Naive thymus-derived CD4-positive, alpha-beta T cell (primary cell): ENCODE results near the gene MAN1A1. TPM values are rescaled to one million over a fixed set of nuclear protein-coding genes. Genes with fewer than 3 reads are reported as not detected.

Experiments
- ATAC-seq: fragments of 150-1000 bp; cut with Tn5 transposase; 2 replicates; pipeline ENCODE4 v1.10.0; 2021; ENCODE audit warnings: mild to moderate bottlenecking, moderate library complexity
- CTCF ChIA-PET: fragments of 350-600 bp; sonication (Branson Sonifier 250); formaldehyde crosslinking; loops from one replicate; lab custom pipeline; 2021; ENCODE audit warnings: antibody characterized with exemption; lab: Charles Lee
- POLR2A ChIA-PET: fragments of 350-600 bp; sonication (Branson Sonifier 250); formaldehyde crosslinking; loops from one replicate; lab custom pipeline; 2021; ENCODE audit warnings: antibody characterized with exemption, inconsistent platforms; lab: Charles Lee
- DNase-seq, 9 donors: peaks; one replicate each; pipeline versions ENCODE4 v3.0.0 to v3.0.0-alpha.2; 2020 to 2022; ENCODE audit warnings: mixed read lengths in 1 of 9
- H3K27ac ChIP-seq: one replicate; pipeline ENCODE4 v1.7.0; 2013; ENCODE audit warnings: mild to moderate bottlenecking, low read depth, low read length, moderate library complexity
- H3K27me3 ChIP-seq, 2 donors: one replicate each; pipeline ENCODE4 v1.7.0; 2013; ENCODE audit warnings: low read length in 2 of 2, mild to moderate bottlenecking in 2 of 2, moderate library complexity in 2 of 2; ENCODE audit not compliant: control insufficient read depth in 2 of 2, insufficient read depth in 2 of 2
- H3K36me3 ChIP-seq, 3 experiments: 1 replicate in 2 of 3; 2 replicates in 1 of 3; pipeline ENCODE4 v1.7.0; 2013; ENCODE audit warnings: low read length in 3 of 3, mild to moderate bottlenecking in 3 of 3, moderate library complexity in 1 of 3; ENCODE audit not compliant: insufficient read depth in 3 of 3, control insufficient read depth in 2 of 3
- H3K4me1 ChIP-seq, 2 donors: one replicate each; pipeline ENCODE4 v1.7.0; 2013; ENCODE audit warnings: low read length in 2 of 2, mild to moderate bottlenecking in 2 of 2, moderate library complexity in 1 of 2; ENCODE audit not compliant: control insufficient read depth in 2 of 2, insufficient read depth in 2 of 2
- H3K4me3 ChIP-seq: 2 replicates; pipeline ENCODE4 v1.7.0; 2013; ENCODE audit warnings: mild to moderate bottlenecking, low read length
- H3K9me3 ChIP-seq, 3 experiments: 1 replicate in 2 of 3; 2 replicates in 1 of 3; pipeline ENCODE4 v1.7.0; 2013; ENCODE audit warnings: low read length in 3 of 3; ENCODE audit not compliant: control insufficient read depth in 2 of 3
- H3K27ac Mint-ChIP-seq, 9 donors: one replicate each; pipeline ENCODE4 v1.8.0; 2020 to 2022; ENCODE audit warnings: mixed read lengths in 9 of 9, mild to moderate bottlenecking in 8 of 9, moderate library complexity in 5 of 9, inconsistent platforms in 2 of 9
- H3K27me3 Mint-ChIP-seq, 5 donors: one replicate each; pipeline ENCODE4 v1.8.0; 2021 to 2022; ENCODE audit warnings: mixed read lengths in 5 of 5, mild to moderate bottlenecking in 1 of 5
- H3K36me3 Mint-ChIP-seq, 5 donors: one replicate each; pipeline ENCODE4 v1.8.0; 2020 to 2022; ENCODE audit warnings: mixed read lengths in 5 of 5, mild to moderate bottlenecking in 3 of 5, inconsistent platforms in 1 of 5
- H3K4me1 Mint-ChIP-seq, 7 donors: one replicate each; pipeline ENCODE4 v1.8.0; 2020 to 2022; ENCODE audit warnings: mixed read lengths in 7 of 7, mild to moderate bottlenecking in 3 of 7, inconsistent platforms in 1 of 7
- H3K4me3 Mint-ChIP-seq, 10 donors: one replicate each; pipeline ENCODE4 v1.8.0; 2020 to 2022; ENCODE audit warnings: mild to moderate bottlenecking in 10 of 10, mixed read lengths in 10 of 10, moderate library complexity in 6 of 10, inconsistent platforms in 2 of 10
- H3K9me3 Mint-ChIP-seq, 11 donors: one replicate each; pipeline ENCODE4 v1.8.0; 2020 to 2022; ENCODE audit warnings: mixed read lengths in 11 of 11, mild to moderate bottlenecking in 4 of 11, inconsistent platforms in 1 of 11, moderate library complexity in 1 of 11
- intact Hi-C, 2 donors: fragments of 100-400 bp; cut with micrococcal nuclease; formaldehyde crosslinking; loops; one replicate each; pipeline ENCODE4 v1.15.1; 2023
- polyA plus RNA-seq, 2 donors: library from polyadenylated mRNA; unstranded; fragments of 300-500 nt; fragmentation: Illumina TruSeq; gene quantifications; one replicate each; pipeline ENCODE4 v1.2.3, GENCODE V29; 2021
- total RNA-seq, 6 experiments: library from RNA in 5 of 6; stranded (reverse) in 5 of 6; gene quantifications; 1 replicate in 5 of 6; 2 replicates in 1 of 6; pipeline ENCODE4 v1.2.3 and lab custom pipeline; 2021 to 2026

MAN1A1 gene
- total and polyA plus RNA-seq, 7 experiments from 2014 or later: 5.4 to 22.3 (median 8.4) TPM

- Histone ChIP-seq H3K4me1 (no peaks in the 10 kb centered on the region), H3K27ac (no peak overlapping the region), H3K9me3 (no peaks in the 10 kb centered on the region), H3K27me3 (no peaks in the 10 kb centered on the region), H3K36me3 (no peaks in the 10 kb centered on the region), H3K4me3 (no peak overlapping the region)
- intact Hi-C loops: no loop called here
- peaks cover 10 to 20% (median 16%) of the 10 kb centered on the region in 7 donors for H3K4me1 Mint-ChIP-seq
- H3K36me3 Mint-ChIP-seq: peaks cover 0 to 54% (median 31%) of the 10 kb centered on the region in 5 donors
- no peak overlapping the region for H3K27ac Mint-ChIP-seq
- DNase-seq: no peak
- CTCF ChIA-PET: no interaction called here
- no peaks in the 10 kb centered on the region for H3K27me3 Mint-ChIP-seq
- POLR2A ChIA-PET: no interaction called here
- H3K4me3 Mint-ChIP-seq: no peak overlapping the region
- no peak for ATAC-seq
- H3K9me3 Mint-ChIP-seq: peaks cover 0 to 1% (median 0%) of the 10 kb centered on the region in 11 donors
Observed at GRCh38 chr6:119182875-119183274, 166.7 kb downstream of the MAN1A1 start.

DNA sequence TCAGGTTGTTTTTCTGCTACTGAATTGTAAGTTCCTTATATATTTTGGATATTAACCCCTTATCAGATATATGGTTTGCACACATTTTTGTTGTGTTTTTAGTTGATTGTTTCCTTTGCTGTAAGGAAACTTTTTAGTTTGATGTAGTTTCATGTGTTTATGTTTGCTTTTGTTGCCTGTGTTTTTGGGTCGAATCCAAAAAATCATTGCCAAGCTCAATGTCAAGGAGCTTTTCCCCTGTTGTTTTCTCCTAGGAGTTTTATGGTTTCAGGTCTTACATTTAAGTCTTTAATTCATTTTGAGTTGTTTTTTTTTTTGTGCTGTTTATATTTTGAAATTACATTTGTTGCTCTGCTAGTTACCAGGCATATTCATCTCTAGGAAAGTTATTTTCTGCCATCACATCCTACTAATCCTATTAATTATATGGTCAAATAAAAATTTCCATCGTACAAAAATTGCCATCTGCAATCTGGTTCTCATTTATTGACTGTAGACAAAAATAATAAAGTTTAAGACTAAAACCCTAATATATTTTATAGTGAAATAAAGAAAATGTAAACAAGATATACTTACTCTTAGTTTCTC is 167.3 kb downstream of the MAN1A1 start:
- intact Hi-C loops: no loop called here
- no peaks in the 10 kb centered on the region for H3K27me3 Mint-ChIP-seq
- no peaks in the 10 kb centered on the region for H3K4me1 ChIP-seq
- no peaks in the 10 kb centered on the region for H3K36me3 ChIP-seq
- H3K27ac Mint-ChIP-seq: no peak overlapping the region
- peaks cover 10 to 20% (median 16%) of the 10 kb centered on the region in 7 donors for H3K4me1 Mint-ChIP-seq
- no peaks in the 10 kb centered on the region for H3K27me3 ChIP-seq
- no peak overlapping the region for H3K4me3 Mint-ChIP-seq
- no peak for DNase-seq
- no peak for ATAC-seq
- peaks cover 0 to 1% (median 0%) of the 10 kb centered on the region in 11 donors for H3K9me3 Mint-ChIP-seq
- H3K27ac ChIP-seq: no peak overlapping the region
- no peak overlapping the region for H3K4me3 ChIP-seq
- peaks cover 0 to 54% (median 26%) of the 10 kb centered on the region in 5 donors for H3K36me3 Mint-ChIP-seq
- H3K9me3 ChIP-seq: no peaks in the 10 kb centered on the region
- ChIA-PET POLR2A (no interaction called here), CTCF (no interaction called here)

DNA sequence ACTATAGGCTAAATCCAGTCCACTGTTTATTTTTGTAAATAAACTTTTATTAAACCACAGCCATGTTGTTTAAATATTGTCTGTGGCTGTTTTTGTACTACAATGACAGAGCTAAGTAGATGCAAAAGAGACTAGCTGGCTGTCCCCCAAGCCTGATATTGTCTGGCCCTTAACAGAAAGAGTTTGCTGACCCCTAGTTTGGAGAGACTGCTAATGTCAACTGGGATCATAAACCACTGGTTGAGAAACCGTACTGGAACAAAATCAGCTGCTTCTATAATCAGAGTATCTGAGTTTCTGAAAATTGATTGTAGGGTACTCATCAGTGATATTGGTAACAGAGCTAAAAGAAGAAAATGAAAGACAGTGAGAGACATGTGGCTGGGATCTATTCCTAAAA is 168.5 kb downstream of the MAN1A1 start:
- Mint-ChIP-seq H3K36me3 (peaks cover 0 to 43% (median 25%) of the 10 kb centered on the region in 5 donors), H3K9me3 (peaks cover 0 to 1% (median 0%) of the 10 kb centered on the region in 11 donors), H3K4me1 (peaks cover 10 to 20% (median 16%) of the 10 kb centered on the region in 7 donors), H3K27ac (peak overlapping the region in 1 of 9 donors; percentile 37), H3K27me3 (no peaks in the 10 kb centered on the region), H3K4me3 (no peak overlapping the region)
- H3K36me3 ChIP-seq: no peaks in the 10 kb centered on the region
- DNase-seq: no peak
- no peaks in the 10 kb centered on the region for H3K4me1 ChIP-seq
- POLR2A ChIA-PET: interaction anchor here (0.6 kb wide), 1 partner anchor 16 kb away, joined by 3 read pairs; no protein-coding TSS in a partner anchor
- intact Hi-C loops: no loop called here
- H3K4me3 ChIP-seq: no peak overlapping the region
- CTCF ChIA-PET: no interaction called here
- no peaks in the 10 kb centered on the region for H3K27me3 ChIP-seq
- no peak for ATAC-seq
- H3K9me3 ChIP-seq: no peaks in the 10 kb centered on the region
- H3K27ac ChIP-seq: no peak overlapping the region

- Mint-ChIP-seq H3K36me3 (peaks cover 0 to 38% (median 17%) of the 10 kb centered on the region in 5 donors), H3K4me1 (peaks cover 10 to 20% (median 16%) of the 10 kb centered on the region in 7 donors), H3K4me3 (peak overlapping the region in 2 of 10 donors; percentile 0 to 3), H3K27ac (peak overlapping the region in 4 of 9 donors; percentile 2 to 60 (median 22)), H3K9me3 (no peaks in the 10 kb centered on the region), H3K27me3 (no peaks in the 10 kb centered on the region)
- Histone ChIP-seq H3K4me3 (no peak overlapping the region), H3K27me3 (no peaks in the 10 kb centered on the region), H3K36me3 (no peaks in the 10 kb centered on the region), H3K9me3 (no peaks in the 10 kb centered on the region), H3K27ac (no peak overlapping the region), H3K4me1 (no peaks in the 10 kb centered on the region)
- intact Hi-C loops: no loop called here
- ChIA-PET CTCF (no interaction called here), POLR2A (no interaction called here)
- DNase-seq (peak in 1 of 9 donors; percentile 5), ATAC-seq (no peak)
Observed at GRCh38 chr6:119179842-119180241, 169.7 kb downstream of the MAN1A1 start.

- Histone ChIP-seq H3K27ac (no peak overlapping the region), H3K27me3 (no peaks in the 10 kb centered on the region), H3K36me3 (no peaks in the 10 kb centered on the region), H3K4me3 (no peak overlapping the region), H3K9me3 (no peaks in the 10 kb centered on the region), H3K4me1 (no peaks in the 10 kb centered on the region)
- no peak overlapping the region for H3K4me3 Mint-ChIP-seq
- H3K27me3 Mint-ChIP-seq: no peaks in the 10 kb centered on the region
- ChIA-PET POLR2A (no interaction called here), CTCF (no interaction called here)
- H3K36me3 Mint-ChIP-seq: peaks cover 0 to 32% (median 11%) of the 10 kb centered on the region in 5 donors
- peaks cover 10 to 20% (median 16%) of the 10 kb centered on the region in 7 donors for H3K4me1 Mint-ChIP-seq
- H3K27ac Mint-ChIP-seq: peak overlapping the region in 1 of 9 donors; percentile 32
- DNase-seq (no peak), ATAC-seq (no peak)
- intact Hi-C loops: no loop called here
- H3K9me3 Mint-ChIP-seq: no peaks in the 10 kb centered on the region
Observed at GRCh38 chr6:119179062-119179461, 170.5 kb downstream of the MAN1A1 start.

DNA sequence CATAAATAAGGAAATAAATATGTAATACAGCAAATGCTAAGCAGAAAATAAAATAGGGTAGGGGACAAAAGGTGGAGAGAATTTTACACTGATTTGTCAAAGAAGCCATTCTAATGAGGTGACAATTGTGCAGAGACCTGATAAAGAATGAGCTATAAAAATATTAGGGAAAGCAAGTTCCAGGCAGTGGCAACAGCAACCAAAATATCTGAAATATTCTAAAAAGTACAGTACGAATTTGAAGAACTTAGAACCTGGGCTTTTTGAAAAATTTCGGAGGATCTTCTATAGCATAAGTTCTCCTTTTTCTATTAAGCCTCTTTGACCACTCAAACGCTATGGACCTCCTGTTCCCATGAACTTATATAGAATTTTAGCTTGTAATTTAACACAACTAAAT is 173.1 kb downstream of the MAN1A1 start:
- ChIA-PET POLR2A (no interaction called here), CTCF (no interaction called here)
- no peaks in the 10 kb centered on the region for H3K27me3 Mint-ChIP-seq
- H3K36me3 ChIP-seq: no peaks in the 10 kb centered on the region
- H3K4me3 Mint-ChIP-seq: no peak overlapping the region
- intact Hi-C loops: no loop called here
- H3K4me1 Mint-ChIP-seq: peaks cover 10 to 20% (median 16%) of the 10 kb centered on the region in 7 donors
- ATAC-seq (no peak), DNase-seq (no peak)
- peaks cover 0 to 22% (median 5%) of the 10 kb centered on the region in 5 donors for H3K36me3 Mint-ChIP-seq
- no peaks in the 10 kb centered on the region for H3K4me1 ChIP-seq
- no peaks in the 10 kb centered on the region for H3K9me3 ChIP-seq
- no peak overlapping the region for H3K27ac Mint-ChIP-seq
- H3K9me3 Mint-ChIP-seq: no peaks in the 10 kb centered on the region
- H3K4me3 ChIP-seq: no peak overlapping the region
- no peaks in the 10 kb centered on the region for H3K27me3 ChIP-seq
- no peak overlapping the region for H3K27ac ChIP-seq
